MCF 10A (cell line): ENCODE data around the gene PPP4R1. TPM values are rescaled to one million over a fixed set of nuclear protein-coding genes. Genes with fewer than 3 reads are reported as not detected.

Experiments
- BruUV-seq: library from RNA; stranded (reverse); fragments of 400-500 nt; replicated peaks from 2 replicates; lab custom pipeline; 2021; lab: Mats Ljungman, UMichigan
- CTCF ChIA-PET: fragments of 300-600 bp; sonication (Branson Sonifier 250); formaldehyde crosslinking; extraction: SDS; loops from one replicate; lab custom pipeline; 2021; ENCODE audit warnings: antibody characterized with exemption, inconsistent platforms; lab: Yijun Ruan, JAX
- POLR2A ChIA-PET: fragments of 300-600, 350-650 bp; sonication (Branson Sonifier 250); formaldehyde crosslinking; extraction: SDS; loops from one replicate; lab custom pipeline; 2020; ENCODE audit warnings: antibody characterized with exemption, inconsistent platforms; lab: Yijun Ruan, JAX
- DNase-seq: peaks from one replicate; pipeline ENCODE4 v3.0.0-alpha.2; 2018; ENCODE audit not compliant: unreplicated experiment
- H3K27ac Mint-ChIP-seq: one replicate; pipeline ENCODE4 v1.8.0; 2022; ENCODE audit warnings: mild to moderate bottlenecking, low read depth, mixed read lengths; ENCODE audit not compliant: unreplicated experiment
- H3K27me3 Mint-ChIP-seq: one replicate; pipeline ENCODE4 v1.8.0; 2022; ENCODE audit warnings: mixed read lengths; ENCODE audit not compliant: insufficient read depth, unreplicated experiment
- H3K36me3 Mint-ChIP-seq: one replicate; pipeline ENCODE4 v1.8.0; 2022; ENCODE audit warnings: mild to moderate bottlenecking, moderate library complexity, mixed read lengths; ENCODE audit not compliant: insufficient read depth, unreplicated experiment
- H3K4me1 Mint-ChIP-seq: one replicate; pipeline ENCODE4 v1.8.0; 2022; ENCODE audit warnings: mixed read lengths; ENCODE audit not compliant: insufficient read depth, unreplicated experiment
- H3K4me3 Mint-ChIP-seq: one replicate; pipeline ENCODE4 v1.8.0; 2022; ENCODE audit warnings: mild to moderate bottlenecking, moderate library complexity, mixed read lengths; ENCODE audit not compliant: unreplicated experiment
- H3K9me3 Mint-ChIP-seq: one replicate; pipeline ENCODE4 v1.8.0; 2022; ENCODE audit warnings: mixed read lengths; ENCODE audit not compliant: unreplicated experiment
- CTCF ChIP-seq: fragments of 200-600 bp; IDR thresholded peaks from one replicate; pipeline ENCODE4 v1.8.0; 2022; ENCODE audit warnings: antibody characterized with exemption, mild to moderate bottlenecking; ENCODE audit not compliant: unreplicated experiment
- intact Hi-C: fragments of 100-400 bp; cut with micrococcal nuclease; formaldehyde crosslinking; loops from 2 replicates; pipeline ENCODE4 v1.14.1; 2022
- total RNA-seq: library from RNA; stranded (reverse); gene quantifications from 2 replicates; pipeline ENCODE4 v1.2.3, GENCODE V29; 2022

The PPP4R1 gene
- total RNA-seq, 1 experiment from 2014 or later: 109 TPM

DNA sequence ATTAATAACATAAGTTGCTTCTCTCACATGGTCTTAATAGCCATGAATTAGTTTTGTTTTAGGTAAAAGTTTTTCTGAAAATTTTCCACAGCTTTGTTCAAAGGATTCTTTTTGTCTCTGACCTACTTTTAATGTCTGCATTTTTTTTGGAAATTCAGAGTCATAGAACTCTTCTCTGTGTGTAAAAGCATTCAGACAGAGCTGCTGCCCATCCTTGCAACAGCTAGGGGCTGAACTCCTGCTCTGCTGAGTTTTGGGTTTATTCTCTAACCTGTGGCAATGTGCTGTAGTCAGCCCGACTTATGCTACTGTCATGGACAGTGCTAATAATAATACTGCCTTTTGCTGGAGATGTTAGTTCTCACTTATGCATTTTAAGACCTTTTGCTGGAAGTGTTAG lies 95.0 kb downstream of the PPP4R1 start:
- Mint-ChIP-seq H3K27ac (no peak overlapping the region), H3K4me3 (no peak overlapping the region), H3K4me1 (peaks cover 8% of the 10 kb centered on the region), H3K9me3 (no peaks in the 10 kb centered on the region), H3K36me3 (peaks cover 24% of the 10 kb centered on the region), H3K27me3 (no peaks in the 10 kb centered on the region)
- POLR2A ChIA-PET: interaction anchor here (0.9 kb wide), 1 partner anchor 39 kb away, joined by 3 read pairs; no protein-coding TSS in a partner anchor
- no peak for TF ChIP-seq CTCF
- intact Hi-C loops: loop anchor here (5.0 kb wide), 1 partner anchor 372 kb away; no protein-coding TSS in a partner anchor
- DNase-seq: no peak
- CTCF ChIA-PET: interaction anchor here (1.1 kb wide), 1 partner anchor 154 kb away, joined by 4 read pairs; no protein-coding TSS in a partner anchor
- no TSS peak for BruUV-seq

DNA sequence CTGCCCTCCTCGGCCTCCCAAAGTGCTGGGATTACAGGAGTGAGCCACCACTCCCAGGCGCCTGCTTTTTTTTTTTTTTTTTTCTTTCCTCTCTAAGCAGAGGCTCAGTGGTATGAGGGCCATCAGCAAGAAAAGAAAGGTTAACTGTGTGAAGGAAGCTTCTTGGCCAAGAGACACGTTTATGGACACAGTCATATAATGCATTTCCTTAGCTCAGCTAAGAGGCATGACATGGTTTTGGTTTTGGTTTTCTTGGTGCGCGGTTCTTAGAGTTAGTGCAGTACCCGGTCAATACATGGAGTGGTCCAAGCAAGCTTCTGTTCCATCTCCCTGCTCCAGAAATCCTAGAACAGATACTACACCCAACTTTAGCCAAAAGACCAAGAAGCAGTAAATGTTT lies 96.5 kb downstream of the PPP4R1 start:
- Mint-ChIP-seq H3K36me3 (peaks cover 17% of the 10 kb centered on the region), H3K27me3 (no peaks in the 10 kb centered on the region), H3K4me1 (peaks cover 8% of the 10 kb centered on the region), H3K4me3 (no peak overlapping the region), H3K9me3 (no peaks in the 10 kb centered on the region), H3K27ac (no peak overlapping the region)
- BruUV-seq: no TSS peak
- CTCF ChIA-PET: interaction anchor here (0.6 to 2.7 kb wide), 10 partner anchors 10 to 715 kb away, joined by 3 to 11 read pairs (median 4); no protein-coding TSS in a partner anchor
- POLR2A ChIA-PET: interaction anchor here (1.1 kb wide), 1 partner anchor 444 kb away, joined by 3 read pairs; no protein-coding TSS in a partner anchor
- DNase-seq: no peak
- TF ChIP-seq CTCF: no peak
- intact Hi-C loops: loop anchor here (5.0 kb wide), 1 partner anchor 371 kb away; no protein-coding TSS in a partner anchor

- peak; percentile 52 for DNase-seq
- ChIA-PET CTCF (interaction anchor here (0.6 to 2.7 kb wide), 42 partner anchors 9 to 751 kb away, joined by 3 to 11 read pairs (median 4); partner anchors contain the start of gene VAPA), POLR2A (interaction anchor here (0.7 to 2.0 kb wide), 3 partner anchors 40 to 443 kb away, joined by 3 to 9 read pairs (median 3); partner anchors contain the start of genes RALBP1 and TWSG1)
- intact Hi-C loops: loop anchor here (1.0 to 5.0 kb wide), 4 partner anchors 150 to 443 kb away; no protein-coding TSS in a partner anchor
- no TSS peak for BruUV-seq
- no peaks in the 10 kb centered on the region for H3K9me3 Mint-ChIP-seq
- no peak overlapping the region for H3K4me3 Mint-ChIP-seq
- H3K27ac Mint-ChIP-seq: no peak overlapping the region
- peaks cover 8% of the 10 kb centered on the region for H3K4me1 Mint-ChIP-seq
- peaks cover 17% of the 10 kb centered on the region for H3K36me3 Mint-ChIP-seq
- no peaks in the 10 kb centered on the region for H3K27me3 Mint-ChIP-seq
- TF ChIP-seq CTCF: peak; percentile 88
Measured at GRCh38 chr18:9516437-9517064, 97.8 kb downstream of the PPP4R1 start.

DNA sequence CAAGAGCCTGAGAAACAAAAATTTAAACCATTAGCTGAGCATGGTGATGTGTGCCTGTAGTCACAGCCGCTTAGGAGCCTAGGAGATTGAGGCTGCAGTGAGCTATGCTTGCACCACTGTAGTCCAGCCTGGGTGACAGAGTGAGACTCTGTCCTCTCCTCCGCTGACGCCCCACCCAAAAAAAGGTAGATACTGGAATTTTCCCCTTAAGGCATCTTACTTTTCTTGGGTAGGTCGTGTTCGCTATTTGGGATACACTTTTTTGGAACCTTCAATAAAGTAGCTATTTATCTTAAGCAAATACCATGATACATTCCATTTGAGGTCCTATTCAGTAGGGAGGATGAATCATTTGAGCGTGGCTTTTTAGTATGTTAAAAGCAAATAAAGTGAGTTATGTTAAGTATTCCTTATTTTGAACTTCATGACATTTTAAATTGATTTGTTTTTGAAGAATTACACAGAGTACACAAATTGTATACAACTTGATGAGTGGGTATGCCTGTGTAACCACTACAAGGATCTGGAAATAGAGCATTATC lies 100.3 kb downstream of the PPP4R1 start:
- H3K9me3 Mint-ChIP-seq: no peaks in the 10 kb centered on the region

More for the DNA sequence above, 100.3 kb downstream of the PPP4R1 start:
- Mint-ChIP-seq H3K27me3 (no peaks in the 10 kb centered on the region), H3K4me3 (no peak overlapping the region), H3K36me3 (peaks cover 10% of the 10 kb centered on the region), H3K27ac (no peak overlapping the region), H3K4me1 (peaks cover 8% of the 10 kb centered on the region)
- no TSS peak for BruUV-seq
- no peak for DNase-seq
- CTCF ChIA-PET: interaction anchor here (0.6 to 0.7 kb wide), 2 partner anchors 191 to 856 kb away, joined by 3 read pairs; no protein-coding TSS in a partner anchor
- POLR2A ChIA-PET: interaction anchor here (0.6 to 0.9 kb wide), 2 partner anchors 15 to 440 kb away, joined by 3 read pairs; no protein-coding TSS in a partner anchor
- no peak for TF ChIP-seq CTCF
- intact Hi-C loops: no loop called here
